GM19099 (cell line): ENCODE results near the gene FOXRED1.

Experiments
- POLR2A ChIP-seq: IDR thresholded peaks from 3 replicates; pipeline ENCODE4 v1.6.1; 2011; ENCODE audit warnings: low read depth; ENCODE audit not compliant: insufficient read length; ENCODE audit errors: extremely low read depth

The FOXRED1 gene

GRCh38 chr11:126257764-126258163 is 11.2 kb upstream of the FOXRED1 start:
- TF ChIP-seq POLR2A, result no peak

GRCh38 chr11:126262216-126262615 is 6.7 kb upstream of the FOXRED1 start:
- TF ChIP-seq POLR2A, result no peak

- no peak for TF ChIP-seq POLR2A
Measured at GRCh38 chr11:126263489-126263888, 5.5 kb upstream of the FOXRED1 start.

GRCh38 chr11:126265811-126266210 is 3.1 kb upstream of the FOXRED1 start:
- TF ChIP-seq POLR2A, result no peak

- TF ChIP-seq POLR2A, result no peak
Measured at GRCh38 chr11:126267650-126268049, 1.3 kb upstream of the FOXRED1 start.

GRCh38 chr11:126268361-126268707 is 620 bp upstream of the FOXRED1 start:
- no peak for TF ChIP-seq POLR2A

GRCh38 chr11:126277322-126277721 is 8.4 kb downstream of the FOXRED1 start:
- no peak for TF ChIP-seq POLR2A

GRCh38 chr11:126277780-126278179 is 8.8 kb downstream of the FOXRED1 start:
- no peak for TF ChIP-seq POLR2A

GRCh38 chr11:126279191-126279590 is 10.2 kb downstream of the FOXRED1 start:
- TF ChIP-seq POLR2A, result no peak

GRCh38 chr11:126280595-126280994 is 11.6 kb downstream of the FOXRED1 start:
- TF ChIP-seq POLR2A, result no peak

- TF ChIP-seq POLR2A, result no peak
Measured at GRCh38 chr11:126281245-126281644, 12.3 kb downstream of the FOXRED1 start.

GRCh38 chr11:126281666-126282175 is 12.8 kb downstream of the FOXRED1 start:
- no peak for TF ChIP-seq POLR2A

GRCh38 chr11:126282361-126282735 is 13.4 kb downstream of the FOXRED1 start:
- TF ChIP-seq POLR2A, result no peak

GRCh38 chr11:126282736-126283591 is 14.0 kb downstream of the FOXRED1 start, which contains the start of gene TIRAP:
TSS of gene TIRAP (plus strand) at chr11:126283093. CDS start at chr11:126290895, 7,802 bp downstream.
- TF ChIP-seq POLR2A, result peak; percentile 76

- no peak for TF ChIP-seq POLR2A
Measured at GRCh38 chr11:126284829-126285228, 15.9 kb downstream of the FOXRED1 start.

GRCh38 chr11:126288237-126288636 is 19.3 kb downstream of the FOXRED1 start:
- no peak for TF ChIP-seq POLR2A

- no peak for TF ChIP-seq POLR2A
Measured at GRCh38 chr11:126290887-126291286, 21.9 kb downstream of the FOXRED1 start.

- no peak for TF ChIP-seq POLR2A
Measured at GRCh38 chr11:126293726-126294125, 24.8 kb downstream of the FOXRED1 start.
